Fibroblast of lung (primary cell): ENCODE measurements around the gene ATP13A2. TPM values are rescaled to one million over a fixed set of nuclear protein-coding genes. Genes with fewer than 3 reads are reported as not detected.

Source experiments
- DNase-seq, 2 donors: peaks; one replicate each; pipeline versions ENCODE4 v3.0.0 to v3.0.0-alpha.2; 2010; ENCODE audit warnings: low read depth in 2 of 2
- H2AFZ ChIP-seq: 2 replicates; pipeline ENCODE4 v1.5.1; 2012; ENCODE audit warnings: low read length, control low read depth, inconsistent platforms
- H3K27ac ChIP-seq: 2 replicates; pipeline ENCODE4 v1.5.1; 2011; ENCODE audit warnings: low read length, control low read depth; ENCODE audit not compliant: insufficient read depth
- H3K27me3 ChIP-seq: 2 replicates; pipeline ENCODE4 v1.5.1; 2011; ENCODE audit warnings: mild to moderate bottlenecking, low read length; ENCODE audit not compliant: control insufficient read depth, insufficient read depth
- H3K36me3 ChIP-seq: 2 replicates; pipeline ENCODE4 v1.5.1; 2011; ENCODE audit warnings: low read length; ENCODE audit not compliant: control insufficient read depth, insufficient read depth
- H3K4me1 ChIP-seq: 2 replicates; pipeline ENCODE4 v1.5.1; 2011; ENCODE audit warnings: low read length; ENCODE audit not compliant: control insufficient read depth, insufficient read depth; ENCODE audit errors: extremely low read depth
- H3K4me2 ChIP-seq: 2 replicates; pipeline ENCODE4 v1.5.1; 2011; ENCODE audit warnings: low read length, control low read depth; ENCODE audit not compliant: insufficient read depth; ENCODE audit errors: extremely low read depth
- H3K4me3 ChIP-seq, 4 experiments: fragments of 200-600 bp in 1 of 4; sonication (generic) in 1 of 4; replicated peaks in 1 of 4; 2 replicates each; pipeline ENCODE4 v1.5.1; 2011 to 2016; ENCODE audit warnings: low read length in 4 of 4, low read depth in 3 of 4, mild to moderate bottlenecking in 3 of 4, control low read depth in 2 of 4, inconsistent platforms in 1 of 4, mixed read lengths in 1 of 4; ENCODE audit not compliant: insufficient read depth in 1 of 4; ENCODE audit errors: control extremely low read depth in 1 of 4
- H3K79me2 ChIP-seq: 2 replicates; pipeline ENCODE4 v1.5.1; 2012; ENCODE audit warnings: mild to moderate bottlenecking, low read length, inconsistent platforms; ENCODE audit not compliant: control insufficient read depth, insufficient read depth
- H3K9ac ChIP-seq: 2 replicates; pipeline ENCODE4 v1.5.1; 2011; ENCODE audit warnings: mild to moderate bottlenecking, low read length, control low read depth; ENCODE audit not compliant: insufficient read depth
- H3K9me3 ChIP-seq: 2 replicates; pipeline ENCODE4 v1.5.1; 2012; ENCODE audit warnings: low read depth, low read length; ENCODE audit not compliant: control insufficient read depth, insufficient read depth
- H4K20me1 ChIP-seq: 2 replicates; pipeline ENCODE4 v1.5.1; 2011; ENCODE audit warnings: low read length; ENCODE audit not compliant: control insufficient read depth, insufficient read depth; ENCODE audit errors: extremely low read depth
- CTCF ChIP-seq, 2 donors: IDR thresholded peaks in 1 of 2; conservative IDR thresholded peaks in 1 of 2; 1 replicate in 1 of 2; 2 replicates in 1 of 2; pipeline ENCODE4 v1.5.1; 2011 to 2012; ENCODE audit warnings: low read length in 2 of 2, control low read depth in 1 of 2, inconsistent platforms in 1 of 2, low read depth in 1 of 2, mild to moderate bottlenecking in 1 of 2
- EZH2 ChIP-seq: IDR thresholded peaks from 2 replicates; pipeline ENCODE4 v1.5.1; 2012; ENCODE audit warnings: low read length, control low read depth, mild to moderate bottlenecking; ENCODE audit errors: missing control alignments
- polyA plus RNA-seq, 2 donors: library from polyadenylated mRNA; depleted of rRNA in 1 of 2; stranded (reverse) in 1 of 2; unstranded in 1 of 2; fragments of >200 nt; gene quantifications; 2 replicates each; pipeline ENCODE4 v1.2.1, GENCODE V29; 2011 to 2012; ENCODE audit warnings: missing spikeins in 1 of 2
- total RNA-seq: library from RNA; depleted of rRNA; stranded (reverse); fragments of >200 nt; gene quantifications from 2 replicates; pipeline ENCODE4 v1.2.1, GENCODE V29; 2014

ATP13A2 gene
- total and polyA plus RNA-seq, 2 donors (not counting 1 experiment from before 2014, with no cell fraction given): 6.5 to 10.9 TPM

- H3K27me3 ChIP-seq: no peaks in the 10 kb centered on the region
- H3K9ac ChIP-seq: no peak overlapping the region
- no peak overlapping the region for H3K4me2 ChIP-seq
- no peaks in the 10 kb centered on the region for H4K20me1 ChIP-seq
- peaks cover 3% of the 10 kb centered on the region for H3K4me1 ChIP-seq
- no peak for DNase-seq
- H3K36me3 ChIP-seq: peaks cover 4% of the 10 kb centered on the region
- no peak overlapping the region for H2AFZ ChIP-seq
- no peak for TF ChIP-seq EZH2
- TF ChIP-seq CTCF (conservative IDR thresholded peaks at IDR 0.05 in 1 of 2, IDR thresholded peaks at IDR 0.05 in 1 of 2; ENCODE audit: low read depth in 1 of 2, low read length in 2 of 2): no peak
- no peak overlapping the region for H3K4me3 ChIP-seq
- H3K79me2 ChIP-seq: no peaks in the 10 kb centered on the region
- H3K9me3 ChIP-seq: no peaks in the 10 kb centered on the region
- H3K27ac ChIP-seq: no peak overlapping the region
These were observed 42.6 kb downstream of the ATP13A2 start for GRCh38 chr1:16969057-16969611.

- Histone ChIP-seq H3K27ac (no peak overlapping the region), H2AFZ (no peak overlapping the region), H3K4me3 (no peak overlapping the region), H3K4me2 (no peak overlapping the region), H3K36me3 (peaks cover 4% of the 10 kb centered on the region), H3K79me2 (no peaks in the 10 kb centered on the region), H3K27me3 (no peaks in the 10 kb centered on the region), H3K4me1 (peaks cover 3% of the 10 kb centered on the region), H4K20me1 (no peaks in the 10 kb centered on the region), H3K9me3 (no peaks in the 10 kb centered on the region), H3K9ac (no peak overlapping the region)
- TF ChIP-seq EZH2 (no peak), CTCF (conservative IDR thresholded peaks at IDR 0.05 in 1 of 2, IDR thresholded peaks at IDR 0.05 in 1 of 2; ENCODE audit: low read depth in 1 of 2, low read length in 2 of 2) (no peak)
- DNase-seq: no peak
These were observed 43.4 kb downstream of the ATP13A2 start for GRCh38 chr1:16968372-16968771.

- Histone ChIP-seq H3K36me3 (peaks cover 4% of the 10 kb centered on the region), H2AFZ (no peak overlapping the region), H3K4me1 (peaks cover 3% of the 10 kb centered on the region), H4K20me1 (no peaks in the 10 kb centered on the region), H3K27me3 (no peaks in the 10 kb centered on the region), H3K4me3 (no peak overlapping the region), H3K79me2 (no peaks in the 10 kb centered on the region), H3K4me2 (no peak overlapping the region), H3K9me3 (no peaks in the 10 kb centered on the region), H3K9ac (no peak overlapping the region), H3K27ac (no peak overlapping the region)
- DNase-seq: no peak
- TF ChIP-seq CTCF (conservative IDR thresholded peaks at IDR 0.05 in 1 of 2, IDR thresholded peaks at IDR 0.05 in 1 of 2; ENCODE audit: low read depth in 1 of 2, low read length in 2 of 2) (no peak), EZH2 (no peak)
These were observed 43.8 kb downstream of the ATP13A2 start for GRCh38 chr1:16967962-16968361.
